ENCODE measurements around the gene POFUT2.

Gene POFUT2

GRCh38 chr21:45304476-45304830, 16.8 kb upstream of the POFUT2 start:
- peak overlapping the region; percentile 19 for H3K14ac ChIP-seq (ENCODE audit: low read length)
- WGBS (ENCODE audit: extremely low coverage, insufficient coverage, insufficient read length): no CpG with 5 or more reads among the region's 6 CpGs
- no peak overlapping the region for H3K9ac ChIP-seq (ENCODE audit: low read length)
- H3K27me3 ChIP-seq (ENCODE audit: insufficient read depth, low read length): no peaks in the 10 kb centered on the region
- H4K12ac ChIP-seq (ENCODE audit: low read depth, low read length): peak overlapping the region; percentile 34
- H3K36me3 ChIP-seq (ENCODE audit: control insufficient read depth in 1 of 2, insufficient read depth in 2 of 2, low read length in 2 of 2): peaks cover 0 to 2% of the 10 kb centered on the region in 2 experiments
- peak overlapping the region; percentile 48 for H2BK120ac ChIP-seq (ENCODE audit: insufficient read depth, low read length, poor library complexity)
- peaks cover 37 to 52% of the 10 kb centered on the region in 2 experiments for H3K4me1 ChIP-seq (ENCODE audit: control insufficient read depth in 1 of 2, insufficient read depth in 2 of 2, low read length in 2 of 2)
- no peak overlapping the region for H2AFZ ChIP-seq (ENCODE audit: insufficient read depth, low read length, poor library complexity)
- H3K79me1 ChIP-seq (ENCODE audit: low read length): peaks cover 45% of the 10 kb centered on the region
- peak overlapping the region; percentile 66 for H2AK5ac ChIP-seq (ENCODE audit: low read length)
- no peak overlapping the region for H3K23ac ChIP-seq (ENCODE audit: low read length)
- peaks cover 9% of the 10 kb centered on the region for H3K79me2 ChIP-seq (ENCODE audit: control insufficient read depth, insufficient read depth, low read length, poor library complexity)
- H3K18ac ChIP-seq (ENCODE audit: low read length): peak overlapping the region; percentile 45
- no peak for DNase-seq
- peak overlapping the region; percentile 9 for H4K8ac ChIP-seq (ENCODE audit: low read depth, low read length)
- H3K4ac ChIP-seq (ENCODE audit: low read depth, low read length): peak overlapping the region; percentile 16
- peak overlapping the region; percentile 60 for H4K91ac ChIP-seq (ENCODE audit: low read depth, low read length)
- no peak overlapping the region for H3K4me2 ChIP-seq (ENCODE audit: low read length)
- H3K9me3 ChIP-seq (ENCODE audit: insufficient read depth, low read depth, low read length): no peaks in the 10 kb centered on the region
- peak overlapping the region; percentile 3 for H2BK5ac ChIP-seq (ENCODE audit: low read depth, low read length, poor library complexity)
- peak overlapping the region; percentile 71 for H2BK12ac ChIP-seq (ENCODE audit: low read length)
- H3K4me3 ChIP-seq (ENCODE audit: low read depth, low read length): no peak overlapping the region
- peak overlapping the region; percentile 16 for H3K27ac ChIP-seq (ENCODE audit: low read depth, low read length)

- WGBS (ENCODE audit: extremely low coverage, insufficient coverage, insufficient read length): no CpG with 5 or more reads among the region's 19 CpGs
Measured at GRCh38 chr21:45303751-45304475, 16.2 kb upstream of the POFUT2 start.

GRCh38 chr21:45303091-45303615, 15.5 kb upstream of the POFUT2 start:
- no peak overlapping the region for H4K91ac ChIP-seq (ENCODE audit: low read depth, low read length)
- H3K14ac ChIP-seq (ENCODE audit: low read length): peak overlapping the region; percentile 11
- no peak overlapping the region for H4K12ac ChIP-seq (ENCODE audit: low read depth, low read length)
- H3K4me3 ChIP-seq (ENCODE audit: low read depth, low read length): no peak overlapping the region
- no peak overlapping the region for H3K9ac ChIP-seq (ENCODE audit: low read length)
- H2BK120ac ChIP-seq (ENCODE audit: insufficient read depth, low read length, poor library complexity): no peak overlapping the region
- H3K4me1 ChIP-seq (ENCODE audit: control insufficient read depth in 1 of 2, insufficient read depth in 2 of 2, low read length in 2 of 2): peaks cover 31 to 45% of the 10 kb centered on the region in 2 experiments
- H3K27me3 ChIP-seq (ENCODE audit: insufficient read depth, low read length): no peaks in the 10 kb centered on the region
- peak overlapping the region; percentile 74 for H2AK5ac ChIP-seq (ENCODE audit: low read length)
- no peak for DNase-seq
- peaks cover 36% of the 10 kb centered on the region for H3K79me1 ChIP-seq (ENCODE audit: low read length)
- peak overlapping the region; percentile 66 for H2BK12ac ChIP-seq (ENCODE audit: low read length)
- no peak overlapping the region for H2AFZ ChIP-seq (ENCODE audit: insufficient read depth, low read length, poor library complexity)
- H4K8ac ChIP-seq (ENCODE audit: low read depth, low read length): no peak overlapping the region
- H3K4ac ChIP-seq (ENCODE audit: low read depth, low read length): no peak overlapping the region
- peaks cover 0 to 2% of the 10 kb centered on the region in 2 experiments for H3K36me3 ChIP-seq (ENCODE audit: control insufficient read depth in 1 of 2, insufficient read depth in 2 of 2, low read length in 2 of 2)
- H3K27ac ChIP-seq (ENCODE audit: low read depth, low read length): no peak overlapping the region
- H3K18ac ChIP-seq (ENCODE audit: low read length): no peak overlapping the region
- no peak overlapping the region for H3K4me2 ChIP-seq (ENCODE audit: low read length)
- no peak overlapping the region for H2BK5ac ChIP-seq (ENCODE audit: low read depth, low read length, poor library complexity)
- peaks cover 6% of the 10 kb centered on the region for H3K79me2 ChIP-seq (ENCODE audit: control insufficient read depth, insufficient read depth, low read length, poor library complexity)
- no peak overlapping the region for H3K23ac ChIP-seq (ENCODE audit: low read length)
- WGBS (ENCODE audit: extremely low coverage, insufficient coverage, insufficient read length): no CpG with 5 or more reads among the region's 21 CpGs
- H3K9me3 ChIP-seq (ENCODE audit: insufficient read depth, low read depth, low read length): no peaks in the 10 kb centered on the region

More at GRCh38 chr21:45303751-45304475, 16.2 kb upstream of the POFUT2 start:
- Histone ChIP-seq H3K4ac (ENCODE audit: low read depth, low read length) (no peak overlapping the region), H3K4me3 (ENCODE audit: low read depth, low read length) (no peak overlapping the region), H2BK120ac (ENCODE audit: insufficient read depth, low read length, poor library complexity) (peak overlapping the region; percentile 48), H3K18ac (ENCODE audit: low read length) (peak overlapping the region; percentile 45), H3K79me2 (ENCODE audit: control insufficient read depth, insufficient read depth, low read length, poor library complexity) (peaks cover 9% of the 10 kb centered on the region), H2AFZ (ENCODE audit: insufficient read depth, low read length, poor library complexity) (no peak overlapping the region), H4K91ac (ENCODE audit: low read depth, low read length) (peak overlapping the region; percentile 60), H2AK5ac (ENCODE audit: low read length) (peak overlapping the region; percentile 66), H2BK12ac (ENCODE audit: low read length) (peak overlapping the region; percentile 71), H4K8ac (ENCODE audit: low read depth, low read length) (no peak overlapping the region), H3K14ac (ENCODE audit: low read length) (peak overlapping the region; percentile 19), H3K9ac (ENCODE audit: low read length) (no peak overlapping the region), H3K36me3 (ENCODE audit: control insufficient read depth in 1 of 2, insufficient read depth in 2 of 2, low read length in 2 of 2) (peaks cover 0 to 2% of the 10 kb centered on the region in 2 experiments), H3K4me2 (ENCODE audit: low read length) (no peak overlapping the region), H3K4me1 (ENCODE audit: control insufficient read depth in 1 of 2, insufficient read depth in 2 of 2, low read length in 2 of 2) (peaks cover 36 to 52% of the 10 kb centered on the region in 2 experiments), H3K23ac (ENCODE audit: low read length) (no peak overlapping the region), H3K79me1 (ENCODE audit: low read length) (peaks cover 43% of the 10 kb centered on the region), H2BK5ac (ENCODE audit: low read depth, low read length, poor library complexity) (no peak overlapping the region), H3K27ac (ENCODE audit: low read depth, low read length) (no peak overlapping the region), H3K27me3 (ENCODE audit: insufficient read depth, low read length) (no peaks in the 10 kb centered on the region), H3K9me3 (ENCODE audit: insufficient read depth, low read depth, low read length) (no peaks in the 10 kb centered on the region), H4K12ac (ENCODE audit: low read depth, low read length) (no peak overlapping the region)
- no peak for DNase-seq

GRCh38 chr21:45302082-45303061, 14.7 kb upstream of the POFUT2 start:
- DNase-seq: no peak
- H2BK12ac ChIP-seq (ENCODE audit: low read length): peak overlapping the region; percentile 66
- peaks cover 0 to 2% of the 10 kb centered on the region in 2 experiments for H3K36me3 ChIP-seq (ENCODE audit: control insufficient read depth in 1 of 2, insufficient read depth in 2 of 2, low read length in 2 of 2)
- no CpG with 5 or more reads among the region's 54 CpGs for WGBS (ENCODE audit: extremely low coverage, insufficient coverage, insufficient read length)
- H3K27ac ChIP-seq (ENCODE audit: low read depth, low read length): no peak overlapping the region
- peaks cover 31 to 41% of the 10 kb centered on the region in 2 experiments for H3K4me1 ChIP-seq (ENCODE audit: control insufficient read depth in 1 of 2, insufficient read depth in 2 of 2, low read length in 2 of 2)
- peaks cover 35% of the 10 kb centered on the region for H3K79me1 ChIP-seq (ENCODE audit: low read length)
- H2AFZ ChIP-seq (ENCODE audit: insufficient read depth, low read length, poor library complexity): no peak overlapping the region
- H2BK5ac ChIP-seq (ENCODE audit: low read depth, low read length, poor library complexity): no peak overlapping the region
- H4K12ac ChIP-seq (ENCODE audit: low read depth, low read length): no peak overlapping the region
- no peak overlapping the region for H3K4me3 ChIP-seq (ENCODE audit: low read depth, low read length)
- peak overlapping the region; percentile 94 for H4K91ac ChIP-seq (ENCODE audit: low read depth, low read length)
- H3K4me2 ChIP-seq (ENCODE audit: low read length): no peak overlapping the region
- H3K18ac ChIP-seq (ENCODE audit: low read length): peak overlapping the region; percentile 67
- H3K27me3 ChIP-seq (ENCODE audit: insufficient read depth, low read length): no peaks in the 10 kb centered on the region
- no peak overlapping the region for H3K9ac ChIP-seq (ENCODE audit: low read length)
- H3K9me3 ChIP-seq (ENCODE audit: insufficient read depth, low read depth, low read length): no peaks in the 10 kb centered on the region
- H3K79me2 ChIP-seq (ENCODE audit: control insufficient read depth, insufficient read depth, low read length, poor library complexity): peaks cover 6% of the 10 kb centered on the region
- no peak overlapping the region for H3K23ac ChIP-seq (ENCODE audit: low read length)
- peak overlapping the region; percentile 50 for H2AK5ac ChIP-seq (ENCODE audit: low read length)
- no peak overlapping the region for H4K8ac ChIP-seq (ENCODE audit: low read depth, low read length)
- H3K4ac ChIP-seq (ENCODE audit: low read depth, low read length): no peak overlapping the region
- H2BK120ac ChIP-seq (ENCODE audit: insufficient read depth, low read length, poor library complexity): peak overlapping the region; percentile 96
- H3K14ac ChIP-seq (ENCODE audit: low read length): peak overlapping the region; percentile 58

All from trophoblast cell (in vitro differentiated cells and primary cell).